Prostate gland (tissue), 2 donors: ENCODE measurements around the gene FXR1. TPM values are rescaled to one million over a fixed set of nuclear protein-coding genes. Genes with fewer than 3 reads are reported as not detected.

Source experiments
- DNase-seq: peaks from one replicate; pipeline ENCODE4 v3.0.0-alpha.2; 2019; ENCODE audit warnings: low spot score
- H3K27ac ChIP-seq, 2 donors: fragments of 200-600 bp; sonication (generic); 2 replicates each; pipeline ENCODE4 v1.5.1; 2017 to 2019
- H3K27me3 ChIP-seq: fragments of 200-600 bp; sonication (generic); replicated peaks from 2 replicates; pipeline ENCODE4 v1.5.1; 2019; ENCODE audit not compliant: insufficient read depth
- H3K36me3 ChIP-seq, 2 donors: fragments of 200-600 bp; sonication (generic); 1 replicate in 1 of 2; 2 replicates in 1 of 2; pipeline versions ENCODE4 v1.5.1 to v1.8.1; 2017 to 2019
- H3K4me1 ChIP-seq: fragments of 200-600 bp; sonication (generic); replicated peaks from 2 replicates; pipeline ENCODE4 v1.5.1; 2019
- H3K4me3 ChIP-seq, 2 donors: fragments of 200-600 bp; sonication (generic); 2 replicates each; pipeline ENCODE4 v1.5.1; 2017 to 2019
- H3K9me3 ChIP-seq: fragments of 200-600 bp; sonication (generic); 2 replicates; pipeline ENCODE4 v1.5.1; 2017
- POLR2A ChIP-seq: fragments of 450-650 bp; IDR thresholded peaks from one replicate; pipeline ENCODE4 v1.6.1; 2016; ENCODE audit warnings: antibody characterized with exemption, mild to moderate bottlenecking
- POLR2AphosphoS5 ChIP-seq: sonication (generic); formaldehyde crosslinking; IDR thresholded peaks from one replicate; pipeline ENCODE4 v1.6.1; 2017; ENCODE audit warnings: antibody characterized with exemption
- WGBS: methylation state at CpG from one replicate; pipeline ENCODE4 v1.1.5; 2018; 5-methylcytosine and 5-hydroxymethylcytosine counted together
- intact Hi-C: fragments of 100-400 bp; cut with DNase I; formaldehyde crosslinking; loops from one replicate; pipeline ENCODE4 v1.14.2; 2022
- total RNA-seq, 2 donors: library from RNA; depleted of rRNA; stranded (reverse); fragments of >200 nt; gene quantifications; one replicate each; pipeline ENCODE4 v1.1.0, GENCODE V29; 2016
- TF ChIP-seq, protein P1 (sequence below), 4 experiments: fragments of 200-600 bp in 2 of 4; fragments of 450-650 bp in 2 of 4; sonication (generic) in 2 of 4; IDR thresholded peaks; 1 replicate in 3 of 4; 2 replicates in 1 of 4; pipeline ENCODE4 v1.5.1; 2016 to 2019; ENCODE audit warnings: antibody characterized with exemption in 4 of 4, mild to moderate bottlenecking in 2 of 4, moderate library complexity in 2 of 4

Gene FXR1
- total RNA-seq, 2 donors from 2014 or later = 80.2 to 114 TPM

DNA sequence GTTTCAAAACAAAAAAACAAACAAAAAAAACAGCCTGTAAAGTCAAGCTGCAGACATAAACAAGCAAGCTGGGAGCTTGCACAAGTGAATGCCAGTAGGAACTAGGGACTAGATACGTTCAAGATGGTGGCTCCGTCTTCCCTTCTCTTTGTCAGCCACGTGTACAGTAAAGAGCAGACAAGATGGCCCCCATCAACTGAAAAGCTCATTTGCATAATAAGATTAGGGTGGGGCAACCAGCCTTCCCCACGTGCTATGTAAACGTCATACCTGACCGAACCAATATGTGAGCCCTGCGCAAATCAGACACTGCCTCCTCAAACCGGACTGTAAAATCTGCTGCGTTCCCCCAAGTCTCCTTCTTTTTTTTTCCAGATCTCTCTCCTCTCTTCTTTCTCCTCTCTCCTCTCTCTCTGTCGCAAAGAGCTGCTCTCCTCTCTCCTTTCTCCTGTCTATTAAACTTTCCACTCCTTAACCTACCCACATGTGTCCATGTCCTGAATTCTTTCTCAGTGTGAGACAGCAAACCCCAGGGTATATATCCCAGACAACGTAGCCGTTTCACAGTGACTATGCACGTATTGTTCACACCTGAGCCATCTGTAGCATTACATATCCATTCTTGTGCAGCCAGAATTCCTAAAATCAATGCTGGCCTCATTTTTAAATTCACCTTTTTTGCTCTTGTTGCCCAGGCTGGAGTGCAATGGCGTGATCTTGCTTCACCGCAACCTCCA is 31.2 kb upstream of the FXR1 start:
- no peak overlapping the region for H3K27ac ChIP-seq
- WGBS = 73% methylated on average over 15 of the region's 15 CpGs

GRCh38 chr3:180882115-180882514 is 30.4 kb upstream of the FXR1 start:
- intact Hi-C loops = no loop called here

More for the DNA sequence above, 31.2 kb upstream of the FXR1 start:
- Histone ChIP-seq H3K4me3 (no peak overlapping the region), H3K9me3 (no peaks in the 10 kb centered on the region), H3K27me3 (no peaks in the 10 kb centered on the region), H3K4me1 (no peaks in the 10 kb centered on the region), H3K36me3 (no peaks in the 10 kb centered on the region)
- intact Hi-C loops = no loop called here
- DNase-seq = no peak
- TF ChIP-seq, protein P1, sequence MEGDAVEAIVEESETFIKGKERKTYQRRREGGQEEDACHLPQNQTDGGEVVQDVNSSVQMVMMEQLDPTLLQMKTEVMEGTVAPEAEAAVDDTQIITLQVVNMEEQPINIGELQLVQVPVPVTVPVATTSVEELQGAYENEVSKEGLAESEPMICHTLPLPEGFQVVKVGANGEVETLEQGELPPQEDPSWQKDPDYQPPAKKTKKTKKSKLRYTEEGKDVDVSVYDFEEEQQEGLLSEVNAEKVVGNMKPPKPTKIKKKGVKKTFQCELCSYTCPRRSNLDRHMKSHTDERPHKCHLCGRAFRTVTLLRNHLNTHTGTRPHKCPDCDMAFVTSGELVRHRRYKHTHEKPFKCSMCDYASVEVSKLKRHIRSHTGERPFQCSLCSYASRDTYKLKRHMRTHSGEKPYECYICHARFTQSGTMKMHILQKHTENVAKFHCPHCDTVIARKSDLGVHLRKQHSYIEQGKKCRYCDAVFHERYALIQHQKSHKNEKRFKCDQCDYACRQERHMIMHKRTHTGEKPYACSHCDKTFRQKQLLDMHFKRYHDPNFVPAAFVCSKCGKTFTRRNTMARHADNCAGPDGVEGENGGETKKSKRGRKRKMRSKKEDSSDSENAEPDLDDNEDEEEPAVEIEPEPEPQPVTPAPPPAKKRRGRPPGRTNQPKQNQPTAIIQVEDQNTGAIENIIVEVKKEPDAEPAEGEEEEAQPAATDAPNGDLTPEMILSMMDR (IDR thresholded peaks at IDR 0.05) = no peak
- TF ChIP-seq POLR2A = no peak
- TF ChIP-seq POLR2AphosphoS5 = no peak

DNA sequence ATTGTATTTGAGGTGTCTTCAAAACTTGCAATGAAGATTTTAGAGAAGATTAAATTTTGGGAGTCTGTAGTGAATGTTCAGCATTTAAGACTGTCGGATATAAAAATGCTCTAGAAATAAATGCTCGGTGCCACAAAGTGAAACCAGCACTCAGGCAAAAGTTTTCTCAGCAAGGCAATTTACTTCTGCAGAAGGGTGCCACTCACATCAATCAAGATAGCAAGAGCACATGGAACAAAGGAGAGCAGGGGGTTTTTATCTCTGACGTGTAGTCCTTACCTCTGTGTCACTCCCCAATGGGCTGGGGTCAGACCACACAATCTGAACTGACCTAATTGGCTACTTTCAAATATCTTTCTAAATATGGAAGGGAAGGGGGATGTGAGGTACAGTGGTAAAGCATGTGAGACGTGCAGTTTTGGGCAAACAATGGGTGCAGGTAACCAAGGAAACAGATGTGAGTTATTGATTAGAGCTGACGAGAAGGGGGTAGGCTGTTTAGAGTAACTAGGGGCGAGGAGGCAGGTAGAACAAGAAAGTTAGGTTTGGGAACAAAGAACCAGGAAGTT is 23.4 kb upstream of the FXR1 start:
- Histone ChIP-seq H3K27ac (no peak overlapping the region), H3K36me3 (no peaks in the 10 kb centered on the region), H3K4me3 (no peak overlapping the region), H3K4me1 (no peaks in the 10 kb centered on the region), H3K9me3 (no peaks in the 10 kb centered on the region), H3K27me3 (no peaks in the 10 kb centered on the region)
- TF ChIP-seq POLR2AphosphoS5 (no peak), POLR2A (no peak)
- TF ChIP-seq, protein P1 (IDR thresholded peaks at IDR 0.05) = no peak
- WGBS = 65% methylated on average over 6 of the region's 6 CpGs
- DNase-seq = no peak
- intact Hi-C loops = no loop called here

More at GRCh38 chr3:180882115-180882514, 30.4 kb upstream of the FXR1 start:
- Histone ChIP-seq H3K9me3 (no peaks in the 10 kb centered on the region), H3K4me3 (no peak overlapping the region), H3K27me3 (no peaks in the 10 kb centered on the region), H3K36me3 (no peaks in the 10 kb centered on the region), H3K27ac (no peak overlapping the region), H3K4me1 (no peaks in the 10 kb centered on the region)
- no peak for DNase-seq
- no peak for TF ChIP-seq POLR2AphosphoS5
- TF ChIP-seq POLR2A = no peak
- TF ChIP-seq, protein P1 (IDR thresholded peaks at IDR 0.05) = no peak
- 81% methylated on average over 4 of the region's 4 CpGs for WGBS

DNA sequence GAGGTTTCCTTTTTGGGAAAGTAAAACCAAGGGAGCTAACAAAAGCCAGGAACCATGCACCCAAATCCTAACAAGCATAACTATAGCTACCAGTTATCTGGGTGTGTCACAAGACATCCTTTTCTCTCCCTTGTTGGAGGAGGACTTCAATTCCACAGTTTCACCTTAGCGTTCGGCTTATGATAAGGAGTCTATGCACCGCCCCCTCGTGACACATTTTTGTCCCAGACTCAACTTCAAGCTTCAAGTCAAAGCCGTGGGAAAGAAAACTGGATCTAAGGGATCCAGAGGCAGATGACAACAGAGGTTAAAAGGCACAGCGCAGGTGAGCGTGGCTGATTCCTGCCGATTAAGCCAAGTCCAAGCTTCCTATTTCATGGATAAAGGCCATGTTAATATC is 13.9 kb upstream of the FXR1 start:
- H3K9me3 ChIP-seq = no peaks in the 10 kb centered on the region
- no peaks in the 10 kb centered on the region for H3K27me3 ChIP-seq
- TF ChIP-seq, protein P1 (IDR thresholded peaks at IDR 0.05) = no peak
- no peak for TF ChIP-seq POLR2AphosphoS5
- TF ChIP-seq POLR2A = no peak
- 91% methylated on average over 8 of the region's 8 CpGs for WGBS
- no peak overlapping the region for H3K4me3 ChIP-seq
- H3K4me1 ChIP-seq = no peaks in the 10 kb centered on the region
- intact Hi-C loops = no loop called here
- H3K36me3 ChIP-seq = no peaks in the 10 kb centered on the region
- H3K27ac ChIP-seq = no peak overlapping the region
- DNase-seq = no peak
